MCF 10A (cell line): Measurements from ENCODE around the gene ZNF487. TPM values are rescaled to one million over a fixed set of nuclear protein-coding genes. Genes with fewer than 3 reads are reported as not detected.

Experiments used
- BruUV-seq: library from RNA; stranded (reverse); fragments of 400-500 nt; replicated peaks from 2 replicates; lab custom pipeline; 2021; lab: Mats Ljungman, UMichigan
- CTCF ChIA-PET: fragments of 300-600 bp; sonication (Branson Sonifier 250); formaldehyde crosslinking; extraction: SDS; loops from one replicate; lab custom pipeline; 2021; ENCODE audit warnings: antibody characterized with exemption, inconsistent platforms; lab: Yijun Ruan, JAX
- POLR2A ChIA-PET: fragments of 300-600, 350-650 bp; sonication (Branson Sonifier 250); formaldehyde crosslinking; extraction: SDS; loops from one replicate; lab custom pipeline; 2020; ENCODE audit warnings: antibody characterized with exemption, inconsistent platforms; lab: Yijun Ruan, JAX
- DNase-seq: peaks from one replicate; pipeline ENCODE4 v3.0.0-alpha.2; 2018; ENCODE audit not compliant: unreplicated experiment
- H3K27ac Mint-ChIP-seq: one replicate; pipeline ENCODE4 v1.8.0; 2022; ENCODE audit warnings: mild to moderate bottlenecking, low read depth, mixed read lengths; ENCODE audit not compliant: unreplicated experiment
- H3K27me3 Mint-ChIP-seq: one replicate; pipeline ENCODE4 v1.8.0; 2022; ENCODE audit warnings: mixed read lengths; ENCODE audit not compliant: insufficient read depth, unreplicated experiment
- H3K36me3 Mint-ChIP-seq: one replicate; pipeline ENCODE4 v1.8.0; 2022; ENCODE audit warnings: mild to moderate bottlenecking, moderate library complexity, mixed read lengths; ENCODE audit not compliant: insufficient read depth, unreplicated experiment
- H3K4me1 Mint-ChIP-seq: one replicate; pipeline ENCODE4 v1.8.0; 2022; ENCODE audit warnings: mixed read lengths; ENCODE audit not compliant: insufficient read depth, unreplicated experiment
- H3K4me3 Mint-ChIP-seq: one replicate; pipeline ENCODE4 v1.8.0; 2022; ENCODE audit warnings: mild to moderate bottlenecking, moderate library complexity, mixed read lengths; ENCODE audit not compliant: unreplicated experiment
- H3K9me3 Mint-ChIP-seq: one replicate; pipeline ENCODE4 v1.8.0; 2022; ENCODE audit warnings: mixed read lengths; ENCODE audit not compliant: unreplicated experiment
- CTCF ChIP-seq: fragments of 200-600 bp; IDR thresholded peaks from one replicate; pipeline ENCODE4 v1.8.0; 2022; ENCODE audit warnings: antibody characterized with exemption, mild to moderate bottlenecking; ENCODE audit not compliant: unreplicated experiment
- intact Hi-C: fragments of 100-400 bp; cut with micrococcal nuclease; formaldehyde crosslinking; loops from 2 replicates; pipeline ENCODE4 v1.14.1; 2022
- total RNA-seq: library from RNA; stranded (reverse); gene quantifications from 2 replicates; pipeline ENCODE4 v1.2.3, GENCODE V29; 2022

ZNF487 gene
- total RNA-seq, 1 experiment from 2014 or later = 2.2 TPM

GRCh38 chr10:43393606-43394360, 43.1 kb upstream of the ZNF487 start:
- TSS peak; percentile 17 for BruUV-seq
- Mint-ChIP-seq H3K4me1 (peaks cover 15% of the 10 kb centered on the region), H3K36me3 (peaks cover 94% of the 10 kb centered on the region), H3K9me3 (no peaks in the 10 kb centered on the region), H3K27me3 (no peaks in the 10 kb centered on the region), H3K4me3 (no peak overlapping the region), H3K27ac (peak overlapping the region; percentile 30)
- CTCF ChIA-PET = interaction anchor here (0.5 to 1.6 kb wide), 5 partner anchors 9 to 221 kb away, joined by 3 to 6 read pairs (median 3); no protein-coding TSS in a partner anchor
- intact Hi-C loops = no loop called here
- POLR2A ChIA-PET = interaction anchor here (0.6 to 8.9 kb wide), 4 partner anchors 9 to 82 kb away, joined by 3 to 169 read pairs (median 17); partner anchors contain the start of gene HNRNPF
- TF ChIP-seq CTCF = no peak
- no peak for DNase-seq

GRCh38 chr10:43394868-43395267, 42.0 kb upstream of the ZNF487 start:
- no TSS peak for BruUV-seq
- CTCF ChIA-PET = interaction anchor here (1.1 to 1.3 kb wide), 3 partner anchors 9 to 57 kb away, joined by 3 read pairs; no protein-coding TSS in a partner anchor
- no peak for DNase-seq
- TF ChIP-seq CTCF = no peak
- Mint-ChIP-seq H3K27ac (peak overlapping the region; percentile 74), H3K4me1 (peaks cover 23% of the 10 kb centered on the region), H3K27me3 (no peaks in the 10 kb centered on the region), H3K36me3 (peaks cover 93% of the 10 kb centered on the region), H3K4me3 (peak overlapping the region; percentile 73), H3K9me3 (no peaks in the 10 kb centered on the region)
- intact Hi-C loops = no loop called here
- POLR2A ChIA-PET = interaction anchor here (0.6 to 8.9 kb wide), 7 partner anchors 11 to 257 kb away, joined by 3 to 169 read pairs (median 7); partner anchors contain the start of genes CSGALNACT2 and HNRNPF

DNA sequence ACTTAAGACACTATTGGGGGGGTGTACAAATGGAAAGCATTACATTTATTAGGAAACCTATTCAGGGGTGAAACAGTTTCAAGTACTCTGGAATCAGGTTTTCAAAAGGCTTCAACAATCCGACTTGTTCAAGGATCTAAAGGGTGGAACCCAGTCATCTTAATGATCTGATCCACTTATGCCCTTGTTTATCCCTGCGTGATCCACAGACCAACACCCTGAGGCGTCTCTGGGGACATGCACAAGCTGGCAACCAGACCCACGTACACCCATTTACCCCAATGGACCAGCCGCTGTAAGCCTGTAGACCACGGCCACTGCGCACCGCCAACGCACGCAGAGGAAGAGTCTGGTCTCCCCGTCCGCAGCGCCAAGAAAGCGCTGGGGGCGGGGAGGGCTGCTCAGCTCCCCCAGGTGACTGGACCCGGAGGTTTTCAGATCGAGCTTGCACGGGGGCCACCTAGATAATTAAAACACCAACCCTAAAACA, 41.3 kb upstream of the ZNF487 start:
- intact Hi-C loops = loop anchor here (2.0 kb wide), 1 partner anchor 41 kb away; the partner anchor contains the start of gene ZNF487
- BruUV-seq = no TSS peak
- peak overlapping the region; percentile 74 for H3K27ac Mint-ChIP-seq
- TF ChIP-seq CTCF = no peak
- no peaks in the 10 kb centered on the region for H3K27me3 Mint-ChIP-seq
- H3K36me3 Mint-ChIP-seq = peaks cover 87% of the 10 kb centered on the region
- peaks cover 25% of the 10 kb centered on the region for H3K4me1 Mint-ChIP-seq
- CTCF ChIA-PET = interaction anchor here (0.6 to 1.6 kb wide), 7 partner anchors 8 to 862 kb away, joined by 3 to 5 read pairs (median 3); no protein-coding TSS in a partner anchor
- DNase-seq = no peak
- peak overlapping the region; percentile 73 for H3K4me3 Mint-ChIP-seq
- no peaks in the 10 kb centered on the region for H3K9me3 Mint-ChIP-seq
- POLR2A ChIA-PET = interaction anchor here (0.6 to 8.9 kb wide), 10 partner anchors 11 to 257 kb away, joined by 3 to 169 read pairs (median 8); partner anchors contain the start of genes CSGALNACT2, HNRNPF and ZNF487
